DMS153 treated with DMSO at 0.1 percent for 48 hours (cell line): Measurements from ENCODE around the gene PSMD5.
A peak's percentile ranks its signal among the peaks of the same experiment; 100 is the strongest.

Experiments
- DNase-seq: peaks from one replicate; lab custom pipeline; 2025; ENCODE audit not compliant: unreplicated experiment; lab: John Stamatoyannopoulos, UW

The PSMD5 gene

GRCh38 chr9:120856700-120857099, 14.0 kb upstream of the PSMD5 start:
- peak; percentile 31 for DNase-seq

- no peak for DNase-seq
These were observed 13.3 kb upstream of the PSMD5 start for GRCh38 chr9:120855827-120856670.

GRCh38 chr9:120854596-120855327, 12.0 kb upstream of the PSMD5 start:
- no peak for DNase-seq

- DNase-seq = no peak
These were observed 10.5 kb upstream of the PSMD5 start for GRCh38 chr9:120853198-120853597.

- no peak for DNase-seq
These were observed 9.7 kb upstream of the PSMD5 start for GRCh38 chr9:120852240-120853010.

- DNase-seq = no peak
These were observed 8.7 kb upstream of the PSMD5 start for GRCh38 chr9:120851449-120851848.

- no peak for DNase-seq
These were observed 7.6 kb upstream of the PSMD5 start for GRCh38 chr9:120850315-120850714.

- no peak for DNase-seq
These were observed 4.2 kb upstream of the PSMD5 start for GRCh38 chr9:120846906-120847305.

GRCh38 chr9:120846251-120846889, 3.6 kb upstream of the PSMD5 start:
- DNase-seq = no peak

GRCh38 chr9:120845255-120845654, 2.5 kb upstream of the PSMD5 start:
- no peak for DNase-seq

- DNase-seq = no peak
These were observed 615 bp downstream of the PSMD5 start for GRCh38 chr9:120841930-120842684.

- no peak for DNase-seq
These were observed 3.6 kb downstream of the PSMD5 start for GRCh38 chr9:120839146-120839545.

- no peak for DNase-seq
These were observed 4.8 kb downstream of the PSMD5 start for GRCh38 chr9:120837921-120838320.

GRCh38 chr9:120833325-120833724, 9.4 kb downstream of the PSMD5 start:
- no peak for DNase-seq

GRCh38 chr9:120832807-120833206, 9.9 kb downstream of the PSMD5 start:
- DNase-seq = no peak

- DNase-seq = no peak
These were observed 11.9 kb downstream of the PSMD5 start for GRCh38 chr9:120830865-120831264.

GRCh38 chr9:120830151-120830550, 12.6 kb downstream of the PSMD5 start:
- no peak for DNase-seq

GRCh38 chr9:120829650-120830049, 13.1 kb downstream of the PSMD5 start:
- no peak for DNase-seq

GRCh38 chr9:120820095-120820494, 22.6 kb downstream of the PSMD5 start:
- DNase-seq = no peak

- no peak for DNase-seq
These were observed 24.1 kb downstream of the PSMD5 start for GRCh38 chr9:120818595-120818994.
